Astrocyte (in vitro differentiated cells and primary cell): ENCODE data around the gene F10. TPM values are rescaled to one million over a fixed set of nuclear protein-coding genes. Genes with fewer than 3 reads are reported as not detected.
"Not testable (repeated sequence)": the region's sequence is repeated elsewhere in the genome, so short reads cannot be mapped to it uniquely, and the experiment has no call there.

ENCODE experiments used
- DNase-seq: peaks from one replicate; pipeline ENCODE4 v3.0.0-alpha.2; 2010; ENCODE audit warnings: low read depth
- FAIRE-seq: peaks from 2 replicates; lab custom pipeline; 2011; peaks lifted over from hg19 to GRCh38; lab: Jason Lieb, UNC
- H2AFZ ChIP-seq: 2 replicates; pipeline ENCODE4 v1.6.0; 2012; ENCODE audit warnings: low read depth, low read length, inconsistent platforms
- H3K27ac ChIP-seq: 2 replicates; pipeline ENCODE4 v1.5.1; 2011; ENCODE audit warnings: low read depth, low read length, inconsistent platforms
- H3K27me3 ChIP-seq: 2 replicates; pipeline ENCODE4 v1.6.0; 2011; ENCODE audit warnings: low read length, inconsistent platforms; ENCODE audit not compliant: insufficient read depth
- H3K36me3 ChIP-seq: 2 replicates; pipeline ENCODE4 v1.5.1; 2011; ENCODE audit warnings: low read length, inconsistent platforms; ENCODE audit not compliant: insufficient read depth
- H3K4me1 ChIP-seq: 2 replicates; pipeline ENCODE4 v1.5.1; 2011; ENCODE audit warnings: low read length, inconsistent platforms; ENCODE audit not compliant: insufficient read depth
- H3K4me2 ChIP-seq: 2 replicates; pipeline ENCODE4 v1.6.0; 2012; ENCODE audit warnings: low read length, inconsistent platforms
- H3K4me3 ChIP-seq: 2 replicates; pipeline ENCODE4 v1.5.1; 2011; ENCODE audit warnings: low read depth, mild to moderate bottlenecking, low read length, inconsistent platforms; ENCODE audit not compliant: insufficient read depth
- H3K79me2 ChIP-seq: 2 replicates; pipeline ENCODE4 v1.6.0; 2012; ENCODE audit warnings: mild to moderate bottlenecking, low read length, inconsistent platforms; ENCODE audit not compliant: insufficient read depth
- H3K9ac ChIP-seq: 2 replicates; pipeline ENCODE4 v1.6.0; 2012; ENCODE audit warnings: mild to moderate bottlenecking, low read length, inconsistent platforms
- H3K9me3 ChIP-seq: 2 replicates; pipeline ENCODE4 v1.5.1; 2012; ENCODE audit warnings: low read depth, mild to moderate bottlenecking, low read length, inconsistent platforms; ENCODE audit not compliant: insufficient read depth
- H4K20me1 ChIP-seq: 2 replicates; pipeline ENCODE4 v1.6.0; 2012; ENCODE audit warnings: low read length, inconsistent platforms; ENCODE audit not compliant: insufficient read depth
- H3K27ac Mint-ChIP-seq: one replicate; pipeline ENCODE4 v1.8.0; 2021; ENCODE audit warnings: mild to moderate bottlenecking, mixed read lengths; ENCODE audit not compliant: unreplicated experiment
- H3K27me3 Mint-ChIP-seq: one replicate; pipeline ENCODE4 v1.8.0; 2021; ENCODE audit warnings: low read depth, mixed read lengths; ENCODE audit not compliant: unreplicated experiment
- H3K36me3 Mint-ChIP-seq: one replicate; pipeline ENCODE4 v1.8.0; 2021; ENCODE audit warnings: low read depth, mixed read lengths; ENCODE audit not compliant: unreplicated experiment
- H3K4me1 Mint-ChIP-seq: one replicate; pipeline ENCODE4 v1.8.0; 2021; ENCODE audit warnings: low read depth, mixed read lengths; ENCODE audit not compliant: unreplicated experiment
- H3K4me3 Mint-ChIP-seq: one replicate; pipeline ENCODE4 v1.8.0; 2021; ENCODE audit warnings: mild to moderate bottlenecking, moderate library complexity, mixed read lengths; ENCODE audit not compliant: unreplicated experiment
- H3K9me3 Mint-ChIP-seq: one replicate; pipeline ENCODE4 v1.8.0; 2021; ENCODE audit warnings: mild to moderate bottlenecking, mixed read lengths; ENCODE audit not compliant: unreplicated experiment
- CTCF ChIP-seq: IDR thresholded peaks from 2 replicates; pipeline ENCODE4 v1.5.1; 2011; ENCODE audit warnings: low read depth, mild to moderate bottlenecking, inconsistent platforms, low read length, moderate library complexity; ENCODE audit not compliant: insufficient read depth
- EZH2 ChIP-seq: IDR thresholded peaks from 2 replicates; pipeline ENCODE4 v1.6.1; 2012; ENCODE audit warnings: mild to moderate bottlenecking, low read length, inconsistent platforms; ENCODE audit not compliant: insufficient read depth
- total RNA-seq: library from RNA; stranded (reverse); gene quantifications from 2 replicates; pipeline ENCODE4 v1.2.1, GENCODE V29; 2021

F10 gene
- total RNA-seq, 1 donor from 2014 or later, result 0.45 TPM

DNA sequence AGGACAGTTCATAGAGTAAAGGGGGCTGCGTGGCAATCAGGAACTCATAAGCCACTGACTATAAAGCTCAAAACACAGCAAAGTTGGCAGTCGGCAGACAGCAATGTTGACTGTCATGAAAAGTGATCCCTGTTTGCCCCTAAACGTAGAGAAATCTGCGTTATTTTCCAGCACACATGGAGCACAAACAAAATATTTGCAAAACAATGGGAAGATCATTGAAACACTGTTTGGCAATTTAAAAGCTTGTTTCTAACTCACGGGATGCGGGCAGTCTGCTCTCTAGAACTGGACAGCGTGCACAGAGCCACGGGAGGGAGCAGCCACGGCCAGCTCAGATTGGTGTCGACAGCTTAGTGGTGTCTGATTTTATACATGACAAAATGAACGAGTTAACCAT is 23.5 kb upstream of the F10 start:
- H3K27ac Mint-ChIP-seq, result no peak overlapping the region

DNA sequence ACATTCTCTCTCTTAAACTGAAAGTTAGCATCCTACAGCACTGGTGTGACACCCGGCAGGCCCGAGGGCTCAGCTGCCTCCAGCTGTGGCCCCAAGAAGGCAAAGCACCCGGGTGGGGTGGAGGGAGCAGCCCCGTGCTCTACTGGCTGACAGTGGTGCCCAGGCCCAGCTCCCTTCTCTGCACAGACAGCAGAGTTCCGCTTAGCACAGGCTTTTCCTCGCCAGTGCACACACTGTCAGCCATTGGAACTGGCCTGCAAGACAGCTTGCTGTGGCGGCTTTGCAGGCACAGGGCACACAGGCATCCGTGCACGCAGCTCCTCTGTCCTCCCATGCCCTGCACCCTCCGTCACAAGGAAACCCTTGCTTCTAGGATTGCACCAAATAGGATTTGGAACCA is 20.3 kb upstream of the F10 start:
- H3K27me3 Mint-ChIP-seq, result peaks cover 24% of the 10 kb centered on the region
- H3K27ac ChIP-seq, H3K4me1 ChIP-seq, H3K9me3 Mint-ChIP-seq, H3K36me3 ChIP-seq, H3K36me3 Mint-ChIP-seq, H3K4me2 ChIP-seq, H3K79me2 ChIP-seq, DNase-seq, H3K4me3 ChIP-seq, FAIRE-seq, H3K9ac ChIP-seq, H3K4me3 Mint-ChIP-seq, H4K20me1 ChIP-seq, H2AFZ ChIP-seq, H3K27ac Mint-ChIP-seq, H3K9me3 ChIP-seq, H3K4me1 Mint-ChIP-seq: not testable (repeated sequence)
- peaks cover 14% of the 10 kb centered on the region for H3K27me3 ChIP-seq

More for the DNA sequence above, 23.5 kb upstream of the F10 start:
- no peaks in the 10 kb centered on the region for H3K9me3 ChIP-seq
- H3K4me3 Mint-ChIP-seq, result no peak overlapping the region
- no peak overlapping the region for H2AFZ ChIP-seq
- H3K27ac ChIP-seq, result no peak overlapping the region
- DNase-seq, result no peak
- H3K27me3 Mint-ChIP-seq, result peaks cover 32% of the 10 kb centered on the region
- H3K36me3 ChIP-seq, result no peaks in the 10 kb centered on the region
- H3K9ac ChIP-seq, result no peak overlapping the region
- no peak overlapping the region for H3K4me3 ChIP-seq
- no peaks in the 10 kb centered on the region for H4K20me1 ChIP-seq
- H3K4me1 Mint-ChIP-seq, result no peaks in the 10 kb centered on the region
- peaks cover 17% of the 10 kb centered on the region for H3K27me3 ChIP-seq
- H3K36me3 Mint-ChIP-seq, result no peaks in the 10 kb centered on the region
- no peaks in the 10 kb centered on the region for H3K9me3 Mint-ChIP-seq
- FAIRE-seq, result no peak
- no peaks in the 10 kb centered on the region for H3K79me2 ChIP-seq
- peaks cover 4% of the 10 kb centered on the region for H3K4me1 ChIP-seq
- H3K4me2 ChIP-seq, result no peak overlapping the region
- TF ChIP-seq EZH2 (no peak), CTCF (no peak)

GRCh38 chr13:113102727-113103126 is 19.9 kb upstream of the F10 start:
- no peaks in the 10 kb centered on the region for H3K36me3 ChIP-seq
- no peak overlapping the region for H3K4me3 ChIP-seq
- Mint-ChIP-seq H3K4me1 (no peaks in the 10 kb centered on the region), H3K9me3 (no peaks in the 10 kb centered on the region), H3K4me3 (no peak overlapping the region), H3K36me3 (no peaks in the 10 kb centered on the region), H3K27me3 (peaks cover 21% of the 10 kb centered on the region), H3K27ac (peak overlapping the region; percentile 68)
- FAIRE-seq (no peak), DNase-seq (no peak)
- no peak overlapping the region for H3K9ac ChIP-seq
- H3K27me3 ChIP-seq, result peaks cover 14% of the 10 kb centered on the region
- no peak overlapping the region for H3K4me2 ChIP-seq
- TF ChIP-seq CTCF, result no peak
- TF ChIP-seq EZH2, result no peak
- H3K9me3 ChIP-seq, result no peaks in the 10 kb centered on the region
- H3K4me1 ChIP-seq, result peaks cover 4% of the 10 kb centered on the region
- H3K79me2 ChIP-seq, result no peaks in the 10 kb centered on the region
- H2AFZ ChIP-seq, result no peak overlapping the region
- no peaks in the 10 kb centered on the region for H4K20me1 ChIP-seq
- H3K27ac ChIP-seq, result no peak overlapping the region
